ENCODE results near the gene RAB7A. TPM values are rescaled to one million over a fixed set of nuclear protein-coding genes. Genes with fewer than 3 reads are reported as not detected.

Gene RAB7A
- total and polyA plus RNA-seq, 2 of the 4 experiments (the other 2 are of a cell fraction): 57.0 to 240 TPM

GRCh38 chr3:128781164-128781563, 55.2 kb downstream of the RAB7A start:
- no peak overlapping the region for H2AK9ac ChIP-seq (replicated peaks; ENCODE audit: low read depth, low read length, poor library complexity)
- no peak overlapping the region for H3K14ac ChIP-seq (replicated peaks; ENCODE audit: low read depth, low read length)
- H4K5ac ChIP-seq (ENCODE audit: low read depth, low read length): no peak overlapping the region
- H2BK15ac ChIP-seq (ENCODE audit: low read depth, low read length): no peak overlapping the region
- H2AFZ ChIP-seq (replicated peaks; ENCODE audit: low read length, poor library complexity): no peak overlapping the region
- no peak overlapping the region for H2AK5ac ChIP-seq (ENCODE audit: low read depth, low read length)
- no peak overlapping the region for H3K4ac ChIP-seq (ENCODE audit: low read depth, low read length)
- ChIA-PET CTCF (interaction anchor here (0.6 kb wide), 1 partner anchor 37 kb away, joined by 3 read pairs; no protein-coding TSS in a partner anchor), POLR2A (ENCODE audit: unreplicated experiment) (no interaction called here)
- no peaks in the 10 kb centered on the region; the same call in 1 of the 2 replicates for H3K36me3 ChIP-seq (ENCODE audit: control insufficient read depth, insufficient read depth, low read length)
- H4K91ac ChIP-seq (ENCODE audit: insufficient read depth, low read depth, low read length): no peak overlapping the region
- no peak overlapping the region for H3K18ac ChIP-seq (ENCODE audit: low read depth, low read length)
- no peak for TF ChIP-seq RAD21 (IDR thresholded peaks at IDR 0.05; ENCODE audit: low read length)
- TF ChIP-seq NFE2L2 (IDR thresholded peaks at IDR 0.05; ENCODE audit: low read depth, low read length): no peak
- TF ChIP-seq POLR2A (IDR thresholded peaks at IDR 0.05; ENCODE audit: low read depth, low read length): no peak
- no peak for TF ChIP-seq RFX5 (IDR thresholded peaks at IDR 0.05; ENCODE audit: low read depth, low read length)
- TF ChIP-seq SMC3 (IDR thresholded peaks at IDR 0.05; ENCODE audit: low read depth, low read length): no peak
- TF ChIP-seq CHD1 (IDR thresholded peaks at IDR 0.05; ENCODE audit: low read depth, low read length): no peak
- no peak for TF ChIP-seq ELK1 (IDR thresholded peaks at IDR 0.05; ENCODE audit: borderline replicate concordance, low read depth, low read length)
- TF ChIP-seq, protein P1, sequence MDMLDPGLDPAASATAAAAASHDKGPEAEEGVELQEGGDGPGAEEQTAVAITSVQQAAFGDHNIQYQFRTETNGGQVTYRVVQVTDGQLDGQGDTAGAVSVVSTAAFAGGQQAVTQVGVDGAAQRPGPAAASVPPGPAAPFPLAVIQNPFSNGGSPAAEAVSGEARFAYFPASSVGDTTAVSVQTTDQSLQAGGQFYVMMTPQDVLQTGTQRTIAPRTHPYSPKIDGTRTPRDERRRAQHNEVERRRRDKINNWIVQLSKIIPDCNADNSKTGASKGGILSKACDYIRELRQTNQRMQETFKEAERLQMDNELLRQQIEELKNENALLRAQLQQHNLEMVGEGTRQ (IDR thresholded peaks at IDR 0.05; ENCODE audit: low read depth, low read length): no peak
- no peak for TF ChIP-seq MAFK (IDR thresholded peaks at IDR 0.05; ENCODE audit: low read depth, low read length)
- TF ChIP-seq CTCF (conservative IDR thresholded peaks at IDR 0.05; ENCODE audit: low read depth, low read length): no peak
- TF ChIP-seq FOS (IDR thresholded peaks at IDR 0.05; ENCODE audit: low read depth, low read length): no peak
- TF ChIP-seq MAZ (IDR thresholded peaks at IDR 0.05; ENCODE audit: borderline replicate concordance, low read depth, low read length): no peak
- TF ChIP-seq CEBPB (IDR thresholded peaks at IDR 0.05; ENCODE audit: low read depth, low read length): no peak
- TF ChIP-seq MXI1 (IDR thresholded peaks at IDR 0.05; ENCODE audit: borderline replicate concordance, low read depth, low read length): no peak
- no peak for TF ChIP-seq BHLHE40 (IDR thresholded peaks at IDR 0.05; ENCODE audit: low read depth, low read length)
- intact Hi-C loops (cut with micrococcal nuclease) (no loop called here), in situ Hi-C loops (cut with MboI; ENCODE audit: low sequenced_read_pairs) (no loop called here), dilution Hi-C loops (cut with HindIII; ENCODE audit: low sequenced_read_pairs, unreplicated experiment) (no loop called here)
- no peak overlapping the region for H3K9ac ChIP-seq (ENCODE audit: low read depth, low read length)
- BruUV-seq (replicated peaks): no TSS peak
- H2BK20ac ChIP-seq (ENCODE audit: low read depth, low read length): no peak overlapping the region
- peaks cover 100% of the 10 kb centered on the region for H4K20me1 ChIP-seq (ENCODE audit: insufficient read depth, low read length)
- H3K27ac ChIP-seq (ENCODE audit: insufficient read depth, low read length): no peak overlapping the region
- DNase-seq: no peak
- H3K23ac ChIP-seq (ENCODE audit: low read depth, low read length): no peak overlapping the region
- H3K79me1 ChIP-seq (ENCODE audit: low read depth in 1 of 2, low read length in 2 of 2): peaks cover 26 to 97% of the 10 kb centered on the region in 2 experiments
- peaks cover 18% of the 10 kb centered on the region for H3K4me1 ChIP-seq (ENCODE audit: control insufficient read depth, insufficient read depth, low read length)
- H3K27me3 ChIP-seq (ENCODE audit: control insufficient read depth, insufficient read depth, low read length): no peaks in the 10 kb centered on the region
- H3K56ac ChIP-seq (ENCODE audit: extremely low read depth, insufficient read depth, low read length): no peak overlapping the region
- peaks cover 38% of the 10 kb centered on the region for H3K9me1 ChIP-seq (ENCODE audit: insufficient read depth, low read length)
- no peaks in the 10 kb centered on the region for H3K9me3 ChIP-seq (ENCODE audit: control insufficient read depth, insufficient read depth, low read length)
- no peak overlapping the region for H3K4me3 ChIP-seq (ENCODE audit: insufficient read depth, low read depth, low read length)
- ATAC-seq (ENCODE audit: low read depth): no peak
- H4K8ac ChIP-seq (ENCODE audit: low read depth in 2 of 2, low read length in 2 of 2): no peak overlapping the region
- no peak overlapping the region for H3K4me2 ChIP-seq (ENCODE audit: low read depth, low read length)
- no peak overlapping the region for H2BK5ac ChIP-seq (ENCODE audit: low read depth, low read length, poor library complexity, severe bottlenecking)
- no CpG with 5 or more reads among the region's 1 CpG for WGBS, 2 experiments (ENCODE audit: extremely low coverage in 2 of 2, insufficient read length in 1 of 2)
- H2BK120ac ChIP-seq (ENCODE audit: low read depth, low read length): no peak overlapping the region
